H1 (cell line): Measurements from ENCODE around the gene HOXC5. TPM values are rescaled to one million over a fixed set of nuclear protein-coding genes. Genes with fewer than 3 reads are reported as not detected.
A peak's percentile ranks its signal among the peaks of the same experiment; 100 is the strongest.
"Not testable (repeated sequence)": the region's sequence is repeated elsewhere in the genome, so short reads cannot be mapped to it uniquely, and the experiment has no call there.

Source experiments
- CTCF ChIA-PET: fragments of 300-600 bp; sonication (Branson Sonifier 250); formaldehyde crosslinking; loops from one replicate; lab custom pipeline; 2021; ENCODE audit not compliant: partially characterized antibody; lab: Charles Lee
- POLR2A ChIA-PET: fragments of 300-600 bp; sonication (Branson Sonifier 250); formaldehyde crosslinking; loops from one replicate; lab custom pipeline; 2021; ENCODE audit warnings: inconsistent platforms; ENCODE audit not compliant: partially characterized antibody; lab: Charles Lee
- DNase-seq, 2 experiments: peaks; one replicate each; pipeline versions ENCODE4 v3.0.0 to v3.0.0-alpha.2; 2010 to 2022; ENCODE audit warnings: low spot score in 2 of 2, low read depth in 1 of 2, mixed read lengths in 1 of 2
- FAIRE-seq: peaks from 2 replicates; lab custom pipeline; 2011; peaks lifted over from hg19 to GRCh38; lab: Jason Lieb, UNC
- H2AFZ ChIP-seq: 2 replicates; pipeline ENCODE4 v1.8.1; 2012; ENCODE audit warnings: low read length, inconsistent platforms
- H2AK5ac ChIP-seq: 2 replicates; pipeline ENCODE4 v1.6.1; 2013; ENCODE audit warnings: low read depth, low read length
- H2BK120ac ChIP-seq: replicated peaks from 2 replicates; pipeline ENCODE3; 2013; ENCODE audit warnings: low read depth, low read length, inconsistent platforms
- H2BK12ac ChIP-seq: 2 replicates; pipeline ENCODE4 v1.6.1; 2013; ENCODE audit warnings: low read depth, low read length
- H2BK15ac ChIP-seq: 2 replicates; pipeline ENCODE4 v1.6.1; 2013; ENCODE audit warnings: low read length
- H2BK20ac ChIP-seq: 2 replicates; pipeline ENCODE4 v1.6.1; 2013; ENCODE audit warnings: low read length
- H2BK5ac ChIP-seq: 2 replicates; pipeline ENCODE4 v1.6.1; 2013; ENCODE audit warnings: low read depth, low read length
- H3K14ac ChIP-seq: 2 replicates; pipeline ENCODE4 v1.6.1; 2013; ENCODE audit warnings: inconsistent platforms; ENCODE audit not compliant: insufficient read length
- H3K18ac ChIP-seq: 2 replicates; pipeline ENCODE4 v1.6.1; 2013; ENCODE audit warnings: low read length; ENCODE audit errors: extremely low read depth
- H3K23ac ChIP-seq: 2 replicates; pipeline ENCODE4 v1.6.1; 2013; ENCODE audit warnings: inconsistent platforms; ENCODE audit not compliant: insufficient read length
- H3K23me2 ChIP-seq: 2 replicates; pipeline ENCODE4 v1.6.1; 2013; ENCODE audit warnings: low read depth, low read length
- H3K27ac ChIP-seq: 2 replicates; pipeline ENCODE4 v1.6.1; 2011; ENCODE audit warnings: low read depth, low read length, inconsistent platforms
- H3K27me3 ChIP-seq, 4 experiments: replicated peaks in 1 of 4; 1 replicate in 1 of 4; 2 replicates in 3 of 4; pipeline versions ENCODE4 v1.6.1 to v1.8.1; 2011 to 2013; ENCODE audit warnings: low read length in 3 of 4, mild to moderate bottlenecking in 3 of 4, inconsistent platforms in 2 of 4, mixed read lengths in 2 of 4, moderate library complexity in 1 of 4; ENCODE audit not compliant: control insufficient read depth in 3 of 4, insufficient read depth in 3 of 4; ENCODE audit errors: extremely low read depth in 1 of 4
- H3K36me3 ChIP-seq, 4 experiments: 2 replicates each; pipeline versions ENCODE4 v1.6.1 to v1.8.1; 2011 to 2013; ENCODE audit warnings: mild to moderate bottlenecking in 4 of 4, low read length in 3 of 4, moderate library complexity in 2 of 4, control low read depth in 1 of 4, inconsistent platforms in 1 of 4; ENCODE audit not compliant: insufficient read depth in 4 of 4, control insufficient read depth in 2 of 4
- H3K4ac ChIP-seq: replicated peaks from 2 replicates; pipeline ENCODE3; 2013; ENCODE audit warnings: low read length, low read depth, mixed read lengths, inconsistent platforms; ENCODE audit not compliant: insufficient read length
- H3K4me1 ChIP-seq, 4 experiments: replicated peaks in 1 of 4; 1 replicate in 1 of 4; 2 replicates in 3 of 4; pipeline versions ENCODE4 v1.6.1 to v1.8.1; 2011 to 2013; ENCODE audit warnings: low read length in 3 of 4, inconsistent platforms in 2 of 4, mixed read lengths in 1 of 4; ENCODE audit not compliant: insufficient read depth in 4 of 4, control insufficient read depth in 3 of 4
- H3K4me2 ChIP-seq, 2 experiments: 2 replicates each; pipeline versions ENCODE4 v1.6.1 to v1.8.1; 2011 to 2013; ENCODE audit warnings: low read depth in 2 of 2, low read length in 2 of 2, control low read depth in 1 of 2, inconsistent platforms in 1 of 2, mild to moderate bottlenecking in 1 of 2; ENCODE audit not compliant: insufficient read depth in 1 of 2
- H3K4me3 ChIP-seq, 4 experiments: fragments of 200-600, 300-600 bp in 1 of 4; sonication (generic), shearing (Covaris generic), sonication (Bioruptor Twin) in 1 of 4; 2 replicates each; pipeline versions ENCODE4 v1.5.1 to v1.8.1; 2011 to 2016; ENCODE audit warnings: low read length in 4 of 4, low read depth in 3 of 4, control low read depth in 2 of 4, inconsistent platforms in 2 of 4, mild to moderate bottlenecking in 2 of 4, mixed read lengths in 1 of 4, moderate library complexity in 1 of 4; ENCODE audit not compliant: insufficient read depth in 2 of 4; ENCODE audit errors: extremely low read depth in 1 of 4
- H3K56ac ChIP-seq: replicated peaks from 2 replicates; pipeline ENCODE3; 2013; ENCODE audit warnings: low read depth, mild to moderate bottlenecking, mixed read lengths, low read length, inconsistent platforms; ENCODE audit not compliant: insufficient read length
- H3K79me1 ChIP-seq: 2 replicates; pipeline ENCODE4 v1.6.1; 2013; ENCODE audit warnings: low read depth, low read length, control low read depth
- H3K79me2 ChIP-seq, 2 experiments: 2 replicates each; pipeline versions ENCODE4 v1.6.1 to v1.8.1; 2012 to 2013; ENCODE audit warnings: low read length in 2 of 2, mild to moderate bottlenecking in 2 of 2, inconsistent platforms in 1 of 2; ENCODE audit not compliant: insufficient read depth in 2 of 2, control insufficient read depth in 1 of 2
- H3K9ac ChIP-seq, 4 experiments: replicated peaks in 1 of 4; 1 replicate in 1 of 4; 2 replicates in 3 of 4; pipeline versions ENCODE4 v1.6.1 to v1.8.1; 2011 to 2013; ENCODE audit warnings: low read depth in 3 of 4, low read length in 3 of 4, control low read depth in 2 of 4, mild to moderate bottlenecking in 2 of 4, moderate library complexity in 2 of 4, inconsistent platforms in 1 of 4; ENCODE audit errors: extremely low read depth in 1 of 4
- H3K9me3 ChIP-seq, 2 experiments: 2 replicates each; pipeline versions ENCODE4 v1.6.1 to v1.8.1; 2012 to 2013; ENCODE audit warnings: mild to moderate bottlenecking in 2 of 2, moderate library complexity in 2 of 2, control low read depth in 1 of 2, inconsistent platforms in 1 of 2, low read depth in 1 of 2, low read length in 1 of 2, mixed read lengths in 1 of 2; ENCODE audit not compliant: insufficient read depth in 2 of 2
- H4K20me1 ChIP-seq, 2 experiments: replicated peaks in 1 of 2; 2 replicates each; pipeline versions ENCODE3 to v1.8.1; 2011 to 2013; ENCODE audit warnings: inconsistent platforms in 2 of 2, low read length in 2 of 2, mild to moderate bottlenecking in 1 of 2; ENCODE audit not compliant: insufficient read depth in 2 of 2, control insufficient read depth in 1 of 2
- H4K5ac ChIP-seq: 2 replicates; pipeline ENCODE4 v1.6.1; 2013; ENCODE audit warnings: low read length, low read depth, mixed read lengths, inconsistent platforms; ENCODE audit not compliant: insufficient read length
- H4K8ac ChIP-seq: 2 replicates; pipeline ENCODE4 v1.8.0; 2013; ENCODE audit warnings: mild to moderate bottlenecking, moderate library complexity, low read length, inconsistent platforms; ENCODE audit not compliant: insufficient read depth; ENCODE audit errors: extremely low read depth
- H4K91ac ChIP-seq: replicated peaks from 2 replicates; pipeline ENCODE3; 2013; ENCODE audit warnings: low read length, mixed read lengths, inconsistent platforms; ENCODE audit not compliant: insufficient read length
- CBX8 ChIP-seq: fragments of 300-800, 300-1000 bp; sonication (generic); IDR thresholded peaks from 2 replicates; pipeline ENCODE4 v1.7.1; 2016; ENCODE audit warnings: low read depth, low read length, borderline replicate concordance
- RNF2 ChIP-seq: fragments of 200-900, 300-1000 bp; sonication (generic); IDR thresholded peaks from 2 replicates; pipeline ENCODE4 v1.7.1; 2016; ENCODE audit warnings: borderline replicate concordance, low read depth, mild to moderate bottlenecking, antibody characterized with exemption, low read length; ENCODE audit not compliant: poor library complexity, severe bottlenecking; ENCODE audit errors: missing control alignments
- WGBS, 2 experiments: shearing (Covaris generic) in 1 of 2; methylation state at CpG; one replicate each; pipeline versions ENCODE4 v1.1.6 to v1.1.7; 2013 to 2015; ENCODE audit warnings: low lambda C conversion rate in 2 of 2, mixed read lengths in 2 of 2, inconsistent platforms in 1 of 2, low coverage in 1 of 2, missing lambda C conversion rate in 1 of 2; ENCODE audit not compliant: insufficient replicate concordance in 2 of 2, insufficient coverage in 1 of 2, insufficient read length in 1 of 2; ENCODE audit errors: extremely low coverage in 1 of 2, missing lambda C conversion rate in 1 of 2; 5-methylcytosine and 5-hydroxymethylcytosine counted together
- polyA plus RNA-seq, 7 experiments: library from polyadenylated mRNA; depleted of rRNA in 3 of 7; stranded (reverse) in 5 of 7; unstranded in 2 of 7; fragments of >200 nt in 5 of 7; fragments of 200-250 nt in 2 of 7; gene quantifications; 1 replicate in 5 of 7; 2 replicates in 1 of 7; 4 replicates in 1 of 7; pipeline versions ENCODE4 v1.2.1 to v1.2.3, GENCODE V29; 2011 to 2013; ENCODE audit warnings: missing spikeins in 2 of 7, mixed read lengths in 2 of 7
- total RNA-seq: library from RNA; stranded (reverse); fragmentation: NEBNext Ultra II Directional; extraction: Animal tissue kit (Norgen Biotek cat#: 25700); gene quantifications from 2 replicates; pipeline ENCODE4 v1.2.1, GENCODE V29; 2021

The HOXC5 gene
- total and polyA plus RNA-seq, 2 of the 8 experiments (the other 6 are each of a cell fraction or from before 2014, with no cell fraction given) = not detected

DNA sequence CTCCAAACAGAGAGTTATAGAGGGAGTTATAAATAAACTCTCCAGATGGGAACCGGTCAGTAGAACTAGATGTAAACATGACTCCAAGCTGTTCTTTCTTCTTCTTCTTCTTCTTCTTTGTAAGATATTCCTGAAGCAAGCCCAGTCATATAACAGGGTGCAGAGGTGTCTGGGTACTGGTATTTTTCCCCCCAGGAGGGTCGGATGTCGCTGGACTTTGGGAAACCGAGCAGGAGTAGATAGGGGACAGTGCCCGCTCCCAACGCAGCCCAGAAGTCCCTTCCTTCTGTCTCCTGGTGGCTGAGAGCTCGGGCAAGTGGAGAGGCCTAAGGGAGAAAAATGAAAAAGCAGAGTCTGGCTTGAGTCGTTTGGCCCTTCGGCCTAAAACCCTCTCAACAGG lies 46.3 kb downstream of the HOXC5 start:
- H2BK15ac ChIP-seq, DNase-seq, H2BK5ac ChIP-seq, FAIRE-seq, H3K56ac ChIP-seq, POLR2A ChIA-PET, H2AK5ac ChIP-seq, H3K9me3 ChIP-seq, H2BK12ac ChIP-seq, H2BK120ac ChIP-seq, H4K20me1 ChIP-seq, H4K5ac ChIP-seq, H3K18ac ChIP-seq, H3K36me3 ChIP-seq, H4K8ac ChIP-seq, H3K4ac ChIP-seq, H3K27ac ChIP-seq, H2AFZ ChIP-seq, H3K79me2 ChIP-seq, H4K91ac ChIP-seq, H3K4me3 ChIP-seq, H3K9ac ChIP-seq, H3K4me2 ChIP-seq, H3K23me2 ChIP-seq, H3K14ac ChIP-seq, H2BK20ac ChIP-seq, H3K79me1 ChIP-seq, H3K23ac ChIP-seq: not testable (repeated sequence)
- WGBS, 2 experiments = 7% methylated on average over 9 of the region's 9 CpGs; no CpG with 5 or more reads in 1 of the 2 experiments
- peak; percentile 90 for TF ChIP-seq RNF2
- TF ChIP-seq CBX8 = peak; percentile 33; the same call in 1 of the 2 replicates
- Histone ChIP-seq H3K27me3 (peaks cover 51 to 77% (median 72%) of the 10 kb centered on the region in 4 experiments), H3K4me1 (peaks cover 6 to 13% (median 9%) of the 10 kb centered on the region in 4 experiments)
- CTCF ChIA-PET = interaction anchor here (0.6 kb wide), 1 partner anchor 14 kb away, joined by 4 read pairs; no protein-coding TSS in a partner anchor
